NCI-H460 (cell line): ENCODE results near the gene BTBD2. TPM values are rescaled to one million over a fixed set of nuclear protein-coding genes. Genes with fewer than 3 reads are reported as not detected.
A peak's percentile ranks its signal among the peaks of the same experiment; 100 is the strongest.
"Not testable (repeated sequence)": the region's sequence is repeated elsewhere in the genome, so short reads cannot be mapped to it uniquely, and the experiment has no call there.

ENCODE experiments used
- DNase-seq: peaks from one replicate; pipeline ENCODE4 v3.0.0-alpha.2; 2016; ENCODE audit warnings: low read depth; ENCODE audit errors: extremely low read depth
- total RNA-seq: library from RNA; depleted of rRNA; stranded (reverse); fragments of >200 nt; shearing (Covaris generic); gene quantifications from 2 replicates; pipeline ENCODE4 v1.2.3, GENCODE V29; 2014

The BTBD2 gene
- total RNA-seq, 1 experiment from 2014 or later, result 32.9 TPM

DNA sequence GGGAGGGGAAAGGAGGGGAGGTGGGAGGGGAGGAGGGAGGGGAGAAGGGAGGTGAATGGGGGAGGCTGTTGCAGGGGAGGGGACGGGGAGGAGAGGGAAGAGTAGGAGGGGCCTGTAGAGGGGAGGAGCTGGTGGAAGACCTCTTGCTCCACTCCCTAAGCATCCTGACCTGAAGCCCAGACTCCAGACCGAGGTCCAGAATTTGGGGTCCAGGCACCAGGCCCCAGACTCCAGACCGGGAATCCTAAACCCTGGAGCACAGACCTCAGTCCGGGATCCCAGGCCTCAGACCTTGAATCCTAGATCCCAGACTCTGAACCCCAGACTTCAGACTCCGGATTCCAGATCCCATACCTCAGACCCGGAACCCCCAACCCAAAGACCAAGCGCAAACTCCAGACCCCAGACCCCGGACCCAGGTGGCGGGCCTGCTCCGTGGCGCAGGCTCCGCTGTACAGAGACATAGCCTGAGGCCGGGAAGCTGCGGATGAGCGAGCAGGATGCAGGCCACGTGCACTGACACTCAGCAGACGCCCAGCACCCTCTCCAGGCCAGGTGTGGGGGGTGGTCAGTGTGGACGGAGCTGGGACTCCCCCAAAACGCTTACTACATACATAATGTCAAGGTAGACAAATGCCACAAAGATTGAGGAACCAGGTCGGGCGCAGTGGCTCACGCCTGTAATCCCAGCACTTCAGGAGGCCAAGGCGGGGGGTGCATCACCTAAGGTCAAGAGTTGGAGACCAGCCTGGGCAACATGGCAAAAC, 710 bp upstream of the BTBD2 start:
- DNase-seq, result peak; percentile 68

DNA sequence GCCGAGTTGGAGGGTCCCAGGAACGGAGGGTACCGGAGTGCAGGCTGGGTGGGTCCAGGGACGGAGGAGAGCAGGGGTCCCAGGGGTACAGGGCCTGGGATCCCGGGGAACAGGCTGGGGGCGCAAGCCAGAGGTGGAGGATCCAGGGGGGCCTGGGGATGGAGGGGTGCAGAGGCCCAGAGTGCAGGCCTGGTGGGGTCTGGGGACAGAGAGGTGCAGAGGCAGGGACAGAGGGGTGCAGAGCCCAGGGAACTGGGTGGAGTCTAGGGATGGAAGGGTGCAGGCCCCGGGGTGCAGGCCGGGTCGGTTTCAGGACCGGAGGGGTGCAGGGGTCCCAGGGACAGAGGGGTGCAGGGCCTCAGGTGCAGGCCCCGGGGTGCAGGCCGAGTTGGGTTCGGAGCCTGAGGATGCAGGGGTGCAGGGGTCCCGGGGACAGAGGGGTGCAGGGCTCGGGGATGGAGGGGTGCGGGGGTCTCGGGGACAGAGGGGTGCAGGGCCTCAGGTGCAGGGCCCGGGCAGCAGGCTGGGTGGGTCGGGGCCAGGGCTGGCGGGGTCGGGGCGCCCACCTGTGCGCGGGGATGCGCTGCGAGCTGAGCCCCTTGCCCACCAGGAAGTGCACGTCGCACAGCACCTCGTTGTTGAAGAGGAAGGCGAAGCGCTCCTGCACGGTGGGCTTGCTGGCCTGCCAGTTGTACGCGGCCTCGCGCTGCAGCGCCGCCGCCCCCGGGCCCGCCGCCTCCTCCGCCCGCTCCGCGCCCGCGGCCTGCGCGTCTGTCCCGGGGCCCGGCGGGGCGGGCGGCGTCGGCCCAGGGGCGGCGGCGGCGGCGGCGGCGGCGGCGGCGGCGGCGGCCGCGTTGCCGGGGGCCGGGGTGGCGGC, 545 bp downstream of the BTBD2 start:
- no peak for DNase-seq

GRCh38 chr19:2014131-2014571, 1.4 kb downstream of the BTBD2 start:
- no peak for DNase-seq

DNA sequence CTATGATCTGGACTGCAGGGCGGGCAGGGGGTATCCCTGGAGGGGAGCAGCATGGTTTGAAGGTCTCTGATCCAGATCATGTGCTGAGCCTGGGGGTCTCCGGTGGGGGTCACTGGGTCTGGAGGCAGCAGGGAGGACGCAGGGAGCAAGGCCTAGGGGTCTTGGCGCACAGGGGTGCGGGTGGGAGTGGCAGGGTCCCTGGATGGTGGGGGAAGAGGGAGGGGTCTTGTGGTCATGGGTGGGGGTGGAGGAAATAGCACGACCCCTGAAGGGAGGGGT, 1.9 kb downstream of the BTBD2 start:
- DNase-seq, result no peak

- DNase-seq, result no peak
These were observed 2.4 kb downstream of the BTBD2 start for GRCh38 chr19:2012941-2013682.

DNA sequence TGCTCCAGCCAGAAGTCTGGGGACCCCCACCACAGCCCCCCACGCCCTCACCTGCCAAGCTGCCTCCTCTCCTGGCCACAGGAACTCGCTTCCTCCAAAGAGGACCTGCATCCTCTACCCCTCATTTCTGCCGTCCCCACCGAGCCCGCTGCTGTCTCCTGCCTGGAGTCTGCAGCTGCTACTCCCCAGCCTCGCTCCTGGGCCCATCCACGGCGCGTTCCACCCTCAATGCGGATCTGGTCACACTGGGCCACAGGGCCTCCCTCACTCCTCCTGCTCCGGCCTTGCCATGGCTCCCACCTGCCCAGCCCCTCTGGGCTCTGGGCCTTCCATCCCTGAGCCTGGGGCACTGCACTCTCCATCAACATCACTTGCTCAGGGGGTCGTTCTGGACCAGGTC, 4.3 kb downstream of the BTBD2 start:
- no peak for DNase-seq

- DNase-seq, result no peak
These were observed 5.3 kb downstream of the BTBD2 start for GRCh38 chr19:2010135-2010668.

GRCh38 chr19:2003874-2004273, 11.6 kb downstream of the BTBD2 start:
- DNase-seq, result no peak

DNA sequence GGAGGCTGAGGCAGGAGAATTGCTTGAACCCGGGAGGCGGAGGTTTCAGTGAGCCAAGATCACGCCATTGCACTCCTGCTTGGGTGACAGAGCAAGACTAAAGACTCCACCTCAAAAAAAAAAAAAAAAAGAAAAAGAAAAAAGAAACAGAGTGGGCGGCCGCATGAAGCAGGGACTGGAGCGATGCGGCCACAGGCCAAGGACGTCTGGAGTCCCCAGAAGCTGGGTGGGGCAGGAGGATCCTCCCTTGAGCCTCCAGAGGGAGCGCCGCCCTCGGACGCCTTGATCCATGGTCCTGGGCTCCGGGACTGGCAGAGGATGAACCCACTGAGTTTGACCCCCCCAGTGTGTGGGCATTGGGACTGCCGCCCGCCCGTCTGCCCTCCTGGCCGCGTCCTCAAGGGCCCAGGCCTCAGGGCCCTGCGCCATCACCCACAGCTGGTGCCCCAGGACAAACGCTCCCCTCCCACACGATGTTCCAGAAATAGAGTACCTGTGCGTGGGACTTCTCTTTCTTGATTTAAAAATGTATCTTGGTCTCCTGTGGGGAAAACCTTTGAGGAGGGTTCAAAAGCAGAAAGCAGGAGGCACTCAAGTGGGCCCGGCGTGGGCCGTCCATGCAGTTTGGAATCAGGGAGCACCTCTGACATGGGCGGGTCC, 15.5 kb downstream of the BTBD2 start:
- no peak for DNase-seq

DNA sequence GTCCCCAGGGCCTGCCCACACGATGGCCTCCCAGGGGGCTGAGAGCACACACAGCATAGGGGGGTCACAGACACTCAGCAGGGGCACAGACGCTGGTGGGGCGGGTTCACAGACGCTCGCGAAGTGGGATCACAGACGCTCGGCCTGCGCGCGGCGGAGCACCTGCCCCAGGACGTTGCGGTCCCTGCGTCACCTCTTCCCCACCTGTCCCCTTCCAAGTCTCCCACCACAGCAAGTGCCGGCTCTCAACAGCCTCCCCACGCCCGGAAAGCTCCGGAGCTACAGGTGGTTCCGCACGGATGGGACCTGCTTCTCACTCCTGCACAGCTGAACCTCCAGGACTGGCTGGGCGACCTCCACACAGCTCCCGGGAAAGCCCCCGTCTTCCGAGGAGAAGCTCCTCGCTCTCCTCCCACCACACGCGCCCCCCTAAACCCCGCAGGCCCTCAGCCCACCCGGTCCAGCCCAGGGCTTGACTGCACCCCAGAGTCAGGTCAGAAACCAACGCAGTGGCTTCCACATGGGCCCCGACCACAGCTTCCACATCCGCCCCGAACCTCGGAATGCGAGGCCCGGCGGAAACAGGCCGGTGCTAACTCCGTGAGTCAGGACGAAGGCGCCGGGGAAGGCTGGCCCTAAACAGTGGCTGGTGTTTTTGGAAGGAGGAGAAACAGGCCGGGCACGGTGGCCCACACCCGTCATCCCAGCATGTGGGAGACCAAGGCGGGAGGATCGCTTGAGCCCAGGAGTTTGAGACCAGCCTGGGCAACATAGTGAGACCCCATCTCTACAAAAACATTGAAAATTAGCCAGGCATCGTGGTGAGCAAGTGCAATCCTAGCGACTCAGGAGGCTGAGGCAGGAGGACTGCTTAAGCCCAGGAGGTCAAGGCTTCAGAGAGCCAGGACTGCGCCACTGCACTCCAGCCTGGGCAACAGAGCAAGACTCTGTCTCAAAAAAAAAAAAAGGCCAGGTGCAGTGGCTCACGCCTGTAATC, 16.5 kb downstream of the BTBD2 start:
- DNase-seq, result no peak

- no peak for DNase-seq
These were observed 17.9 kb downstream of the BTBD2 start for GRCh38 chr19:1997353-1998233.

GRCh38 chr19:1992759-1993260, 22.7 kb downstream of the BTBD2 start:
- DNase-seq, result no peak

- DNase-seq, result no peak
These were observed 24.2 kb downstream of the BTBD2 start for GRCh38 chr19:1991018-1991913.

DNA sequence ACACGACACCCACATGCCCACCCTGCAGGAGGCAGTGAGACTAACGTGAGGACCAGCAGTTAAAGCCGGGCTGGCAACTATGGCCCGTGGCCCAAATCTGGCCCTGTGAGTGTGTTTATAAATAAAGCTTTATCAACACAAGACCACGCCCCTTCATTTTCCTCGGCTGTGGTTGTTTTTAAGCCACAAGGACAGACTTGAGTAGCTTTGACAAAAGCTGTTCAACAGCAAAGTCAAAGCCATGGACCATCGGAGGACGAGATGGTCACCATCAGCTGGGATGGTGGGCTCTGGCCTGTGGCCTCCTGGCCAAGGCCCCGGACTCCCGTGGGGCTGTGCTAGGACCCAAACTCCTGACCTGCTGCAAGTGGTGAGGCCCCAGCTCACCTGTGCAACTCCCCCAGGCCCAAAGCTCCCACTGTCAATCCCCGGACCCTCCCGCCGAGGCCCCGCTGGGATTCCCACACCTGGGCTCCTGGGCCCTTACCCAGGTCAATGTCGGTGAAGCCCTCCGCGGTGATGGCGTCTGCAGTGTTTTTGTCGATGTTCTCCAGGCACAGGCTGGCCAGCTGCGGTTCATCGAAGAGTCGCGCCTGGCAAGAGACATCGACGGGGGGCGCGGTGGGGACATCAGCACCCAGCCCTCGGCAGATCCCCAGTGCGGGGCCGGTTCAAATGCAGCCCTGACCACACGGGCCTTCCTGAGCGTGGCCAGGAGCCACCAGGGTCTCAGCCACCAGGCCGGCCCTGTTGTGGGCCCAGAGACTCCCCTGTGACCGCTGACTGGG, 25.1 kb downstream of the BTBD2 start:
- no peak for DNase-seq

GRCh38 chr19:1989513-1990229, 25.8 kb downstream of the BTBD2 start:
- DNase-seq, result no peak

- not testable (repeated sequence) for DNase-seq
These were observed 27.1 kb downstream of the BTBD2 start for GRCh38 chr19:1988464-1988863.
